Nephron (organoid): ENCODE data around the gene LMBR1.
"Not testable (repeated sequence)": the region's sequence is repeated elsewhere in the genome, so short reads cannot be mapped to it uniquely, and the experiment has no call there.

ENCODE experiments used
- H3K27ac Mint-ChIP-seq, 3 experiments: 2 replicates each; pipeline ENCODE4 v1.8.0; 2020; ENCODE audit warnings: mixed read lengths in 3 of 3, mild to moderate bottlenecking in 2 of 3, moderate library complexity in 1 of 3
- H3K27me3 Mint-ChIP-seq: 2 replicates; pipeline ENCODE4 v1.8.0; 2021; ENCODE audit warnings: low read depth, mild to moderate bottlenecking, moderate library complexity, mixed read lengths
- H3K36me3 Mint-ChIP-seq: 2 replicates; pipeline ENCODE4 v1.8.0; 2020; ENCODE audit warnings: low read depth, mixed read lengths
- H3K4me1 Mint-ChIP-seq: 2 replicates; pipeline ENCODE4 v1.8.0; 2020; ENCODE audit warnings: mixed read lengths
- H3K4me3 Mint-ChIP-seq, 3 experiments: 2 replicates each; pipeline ENCODE4 v1.8.0; 2020; ENCODE audit warnings: mild to moderate bottlenecking in 3 of 3, mixed read lengths in 3 of 3, moderate library complexity in 2 of 3
- H3K9me3 Mint-ChIP-seq: 2 replicates; pipeline ENCODE4 v1.8.0; 2020; ENCODE audit warnings: mixed read lengths
- TF ChIP-seq, protein P1 (sequence below), 3 experiments: fragments of 200-600 bp; sonication (generic); IDR thresholded peaks; one replicate each; pipeline ENCODE4 v1.5.0; 2021; ENCODE audit warnings: antibody characterized with exemption in 3 of 3; ENCODE audit not compliant: unreplicated experiment in 3 of 3

Gene LMBR1

DNA sequence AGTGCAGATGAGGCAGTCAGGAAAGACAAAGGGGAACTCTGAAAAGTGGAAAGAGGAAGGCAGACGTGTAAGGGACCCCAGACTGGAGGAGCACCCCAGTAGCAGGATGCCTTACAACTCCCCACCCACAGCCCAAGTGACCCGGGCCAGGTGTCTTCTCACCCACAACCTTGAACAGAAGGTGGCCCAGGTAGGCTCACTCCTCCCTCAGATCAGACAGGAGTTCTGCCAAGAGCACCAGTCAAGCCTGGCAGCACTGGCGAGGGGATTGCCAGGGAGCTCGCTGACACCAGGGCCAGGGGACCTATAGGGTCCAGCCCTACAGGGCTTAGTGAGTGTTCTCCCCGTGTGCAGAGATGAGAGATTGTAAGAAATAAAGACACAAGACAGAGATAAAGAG is 27.1 kb upstream of the LMBR1 start:
- no peak overlapping the region for H3K27ac Mint-ChIP-seq
- peak overlapping the region in 1 of 3 experiments; percentile 2 for H3K4me3 Mint-ChIP-seq
- TF ChIP-seq, protein P1, sequence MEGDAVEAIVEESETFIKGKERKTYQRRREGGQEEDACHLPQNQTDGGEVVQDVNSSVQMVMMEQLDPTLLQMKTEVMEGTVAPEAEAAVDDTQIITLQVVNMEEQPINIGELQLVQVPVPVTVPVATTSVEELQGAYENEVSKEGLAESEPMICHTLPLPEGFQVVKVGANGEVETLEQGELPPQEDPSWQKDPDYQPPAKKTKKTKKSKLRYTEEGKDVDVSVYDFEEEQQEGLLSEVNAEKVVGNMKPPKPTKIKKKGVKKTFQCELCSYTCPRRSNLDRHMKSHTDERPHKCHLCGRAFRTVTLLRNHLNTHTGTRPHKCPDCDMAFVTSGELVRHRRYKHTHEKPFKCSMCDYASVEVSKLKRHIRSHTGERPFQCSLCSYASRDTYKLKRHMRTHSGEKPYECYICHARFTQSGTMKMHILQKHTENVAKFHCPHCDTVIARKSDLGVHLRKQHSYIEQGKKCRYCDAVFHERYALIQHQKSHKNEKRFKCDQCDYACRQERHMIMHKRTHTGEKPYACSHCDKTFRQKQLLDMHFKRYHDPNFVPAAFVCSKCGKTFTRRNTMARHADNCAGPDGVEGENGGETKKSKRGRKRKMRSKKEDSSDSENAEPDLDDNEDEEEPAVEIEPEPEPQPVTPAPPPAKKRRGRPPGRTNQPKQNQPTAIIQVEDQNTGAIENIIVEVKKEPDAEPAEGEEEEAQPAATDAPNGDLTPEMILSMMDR (IDR thresholded peaks at IDR 0.05; ENCODE audit: unreplicated experiment in 3 of 3) = no peak
- peaks cover 4% of the 10 kb centered on the region for H3K9me3 Mint-ChIP-seq
- no peaks in the 10 kb centered on the region for H3K4me1 Mint-ChIP-seq
- no peaks in the 10 kb centered on the region for H3K36me3 Mint-ChIP-seq
- H3K27me3 Mint-ChIP-seq = peaks cover 5% of the 10 kb centered on the region

DNA sequence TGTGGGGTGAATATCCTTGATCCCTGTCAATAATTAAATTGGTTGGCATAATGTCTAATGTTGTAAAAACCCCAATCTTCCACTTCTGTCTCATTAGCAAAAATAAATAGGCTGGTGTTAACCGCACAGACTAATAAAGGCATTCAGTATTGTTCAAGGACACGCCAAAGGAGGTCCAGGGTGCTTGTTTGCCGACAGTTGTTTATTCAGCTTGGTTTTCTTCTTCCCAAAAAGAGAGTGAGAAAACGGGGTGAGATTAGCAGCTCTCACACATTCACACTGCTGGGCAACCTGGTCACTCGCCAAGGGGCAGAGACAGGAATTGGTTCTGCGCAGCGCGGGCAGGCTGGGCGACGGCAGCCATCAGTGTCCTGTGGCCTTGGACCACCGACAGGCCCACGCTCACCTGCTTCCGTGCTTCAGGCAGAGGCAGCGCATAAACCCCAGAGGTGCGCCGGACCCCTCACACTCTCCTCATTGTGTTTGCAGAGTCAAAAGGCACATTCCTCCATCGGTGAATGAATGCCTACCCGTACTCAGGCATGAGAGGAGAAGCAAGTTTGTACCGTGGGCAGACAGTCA is 26.2 kb upstream of the LMBR1 start:
- no peaks in the 10 kb centered on the region for H3K4me1 Mint-ChIP-seq
- H3K36me3 Mint-ChIP-seq = no peaks in the 10 kb centered on the region
- TF ChIP-seq, protein P1 (IDR thresholded peaks at IDR 0.05; ENCODE audit: unreplicated experiment in 3 of 3) = no peak
- H3K27me3 Mint-ChIP-seq = peaks cover 5% of the 10 kb centered on the region
- peaks cover 4% of the 10 kb centered on the region for H3K9me3 Mint-ChIP-seq
- H3K4me3 Mint-ChIP-seq = no peak overlapping the region
- H3K27ac Mint-ChIP-seq = no peak overlapping the region

DNA sequence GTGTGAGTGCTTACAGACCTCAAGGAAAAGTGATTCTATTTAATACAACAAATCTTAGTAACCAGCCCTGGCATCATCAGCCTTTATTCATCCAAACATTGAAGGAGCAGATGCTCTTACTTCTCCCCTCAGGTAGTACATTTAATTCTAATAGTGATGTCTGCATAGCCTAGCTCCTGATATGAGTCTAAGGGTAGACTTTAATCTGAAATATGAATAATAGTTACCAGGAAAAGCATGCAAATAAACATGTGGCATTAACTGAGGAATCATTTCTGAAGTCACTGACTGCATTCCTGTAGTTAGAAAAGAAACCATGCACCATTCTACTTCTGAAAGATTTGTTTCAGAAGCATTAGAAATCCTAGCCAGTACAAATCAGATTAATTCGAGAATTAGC is 25.7 kb upstream of the LMBR1 start:
- no peak overlapping the region for H3K27ac Mint-ChIP-seq
- TF ChIP-seq, protein P1 (IDR thresholded peaks at IDR 0.05; ENCODE audit: unreplicated experiment in 3 of 3) = no peak
- H3K36me3 Mint-ChIP-seq = no peaks in the 10 kb centered on the region
- no peak overlapping the region for H3K4me3 Mint-ChIP-seq
- H3K4me1 Mint-ChIP-seq = no peaks in the 10 kb centered on the region
- H3K9me3 Mint-ChIP-seq = peaks cover 6% of the 10 kb centered on the region
- H3K27me3 Mint-ChIP-seq = peaks cover 5% of the 10 kb centered on the region

DNA sequence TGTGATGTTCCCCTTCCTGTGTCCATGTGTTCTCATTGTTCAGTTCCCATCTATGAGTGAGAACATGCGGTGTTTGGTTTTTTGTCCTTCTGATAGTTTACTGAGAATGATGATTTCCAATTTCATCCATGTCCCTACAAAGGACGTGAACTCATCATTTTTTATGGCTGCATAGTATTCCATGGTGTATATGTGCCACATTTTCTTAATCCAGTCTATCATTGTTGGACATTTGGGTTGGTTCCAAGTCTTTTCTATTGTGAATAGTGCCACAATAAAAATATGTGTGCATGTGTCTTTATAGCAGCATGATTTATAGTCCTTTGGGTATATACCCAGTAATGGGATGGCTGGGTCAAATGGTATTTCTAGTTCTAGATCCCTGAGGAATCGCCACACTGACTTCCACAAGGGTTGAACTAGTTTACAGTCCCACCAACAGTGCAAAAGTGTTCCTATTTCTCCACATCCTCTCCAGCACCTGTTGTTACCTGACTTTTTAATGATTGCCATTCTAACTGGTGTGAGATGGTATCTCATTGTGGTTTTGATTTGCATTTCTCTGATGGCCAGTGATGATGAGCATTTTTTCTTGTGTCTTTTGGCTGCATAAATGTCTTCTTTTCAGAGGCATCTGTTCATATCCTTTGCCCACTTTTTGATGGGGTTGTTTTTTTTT is 16.7 kb upstream of the LMBR1 start:
- not testable (repeated sequence) for H3K4me3 Mint-ChIP-seq, H3K27me3 Mint-ChIP-seq, H3K27ac Mint-ChIP-seq

DNA sequence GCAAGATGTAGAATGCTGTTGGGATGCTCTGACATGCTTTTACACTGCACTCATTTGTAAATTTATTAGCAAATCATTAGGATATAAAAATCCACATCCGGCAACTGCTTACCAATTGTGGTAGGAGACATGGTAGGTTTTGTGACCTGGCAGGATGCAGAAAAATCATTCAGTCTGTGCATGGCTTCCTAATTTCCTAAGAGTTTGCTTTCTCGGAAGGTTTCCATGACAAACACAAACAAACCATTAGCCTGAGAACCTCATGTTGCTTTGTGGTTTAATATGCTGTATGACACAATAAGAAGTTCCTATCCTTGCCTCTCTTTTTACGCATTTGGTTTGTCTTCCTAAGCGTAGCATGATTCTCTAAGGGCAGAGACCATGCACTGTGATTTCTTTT is 14.7 kb upstream of the LMBR1 start:
- H3K27ac Mint-ChIP-seq = no peak overlapping the region
- no peaks in the 10 kb centered on the region for H3K4me1 Mint-ChIP-seq

More for the DNA sequence above, 16.7 kb upstream of the LMBR1 start:
- H3K36me3 Mint-ChIP-seq, H3K4me1 Mint-ChIP-seq, H3K9me3 Mint-ChIP-seq: not testable (repeated sequence)

DNA sequence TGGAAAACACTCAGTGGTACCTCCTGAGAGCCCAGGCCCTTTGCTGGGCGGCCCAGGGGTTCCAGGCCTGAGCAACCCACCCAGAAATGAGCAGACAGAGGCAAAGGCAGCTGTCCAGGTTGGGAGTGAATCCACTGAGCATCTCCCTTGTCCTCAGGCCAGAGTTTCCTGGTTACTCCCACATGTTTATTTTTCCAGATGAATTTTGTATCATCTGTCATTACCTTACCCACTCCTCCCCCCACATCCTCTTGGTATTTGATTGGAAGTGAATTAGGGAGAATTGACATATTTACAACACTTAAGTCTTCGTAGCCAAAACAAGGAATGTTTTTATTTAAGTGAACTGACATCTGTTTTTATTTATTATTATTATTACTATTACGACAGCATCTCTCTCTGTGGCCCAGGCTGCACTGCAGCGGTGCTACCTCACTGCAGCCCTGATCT is 13.2 kb upstream of the LMBR1 start:
- Mint-ChIP-seq H3K27ac (no peak overlapping the region), H3K27me3 (peaks cover 4% of the 10 kb centered on the region), H3K36me3 (no peaks in the 10 kb centered on the region), H3K9me3 (peaks cover 4% of the 10 kb centered on the region), H3K4me3 (no peak overlapping the region), H3K4me1 (no peaks in the 10 kb centered on the region)
- TF ChIP-seq, protein P1 (IDR thresholded peaks at IDR 0.05; ENCODE audit: unreplicated experiment in 3 of 3) = no peak

More for the DNA sequence above, 14.7 kb upstream of the LMBR1 start:
- H3K9me3 Mint-ChIP-seq = peaks cover 4% of the 10 kb centered on the region
- TF ChIP-seq, protein P1 (IDR thresholded peaks at IDR 0.05; ENCODE audit: unreplicated experiment in 3 of 3) = no peak
- H3K4me3 Mint-ChIP-seq = no peak overlapping the region
- no peaks in the 10 kb centered on the region for H3K36me3 Mint-ChIP-seq
- peaks cover 5% of the 10 kb centered on the region for H3K27me3 Mint-ChIP-seq
